OCI-LY3 (cell line): ENCODE data around the gene DYNC1LI1.

Experiments used
- EZH2phosphoT487 ChIP-seq: fragments of 200-600 bp; shearing (Covaris generic); IDR thresholded peaks from 2 replicates; pipeline ENCODE4 v1.6.1; 2018; ENCODE audit warnings: antibody characterized with exemption, mixed run types, low read depth
- TF ChIP-seq, protein P1 (sequence below): fragments of 200-600, 300-600 bp; sonication (generic); IDR thresholded peaks from 2 replicates; pipeline ENCODE4 v1.5.1; 2014; ENCODE audit warnings: antibody characterized with exemption, low read length, low read depth

DNA sequence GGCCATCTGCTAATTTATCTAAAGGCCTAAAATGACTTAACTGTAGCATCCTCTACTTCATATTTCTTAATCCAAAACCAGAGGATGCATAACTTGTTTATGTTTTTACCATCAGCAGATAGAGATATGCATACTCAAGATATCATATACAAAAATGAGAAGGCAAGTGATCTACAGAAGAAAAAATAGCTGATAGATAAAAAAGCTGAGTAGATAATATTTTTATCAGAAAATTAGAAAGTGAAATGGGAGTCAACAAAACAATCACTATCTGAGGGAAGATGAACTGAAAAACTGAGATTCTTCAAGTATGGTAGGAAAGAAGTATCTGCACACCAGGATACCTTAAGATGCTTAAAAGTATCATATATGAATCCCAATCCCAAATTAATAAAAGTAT is 25.4 kb downstream of the DYNC1LI1 start:
- TF ChIP-seq, protein P1, sequence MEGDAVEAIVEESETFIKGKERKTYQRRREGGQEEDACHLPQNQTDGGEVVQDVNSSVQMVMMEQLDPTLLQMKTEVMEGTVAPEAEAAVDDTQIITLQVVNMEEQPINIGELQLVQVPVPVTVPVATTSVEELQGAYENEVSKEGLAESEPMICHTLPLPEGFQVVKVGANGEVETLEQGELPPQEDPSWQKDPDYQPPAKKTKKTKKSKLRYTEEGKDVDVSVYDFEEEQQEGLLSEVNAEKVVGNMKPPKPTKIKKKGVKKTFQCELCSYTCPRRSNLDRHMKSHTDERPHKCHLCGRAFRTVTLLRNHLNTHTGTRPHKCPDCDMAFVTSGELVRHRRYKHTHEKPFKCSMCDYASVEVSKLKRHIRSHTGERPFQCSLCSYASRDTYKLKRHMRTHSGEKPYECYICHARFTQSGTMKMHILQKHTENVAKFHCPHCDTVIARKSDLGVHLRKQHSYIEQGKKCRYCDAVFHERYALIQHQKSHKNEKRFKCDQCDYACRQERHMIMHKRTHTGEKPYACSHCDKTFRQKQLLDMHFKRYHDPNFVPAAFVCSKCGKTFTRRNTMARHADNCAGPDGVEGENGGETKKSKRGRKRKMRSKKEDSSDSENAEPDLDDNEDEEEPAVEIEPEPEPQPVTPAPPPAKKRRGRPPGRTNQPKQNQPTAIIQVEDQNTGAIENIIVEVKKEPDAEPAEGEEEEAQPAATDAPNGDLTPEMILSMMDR = no peak
- no peak for TF ChIP-seq EZH2phosphoT487
